GM21447 (cell line): Measurements from ENCODE around the gene MACROH2A2.
"Not testable (repeated sequence)": the region's sequence is repeated elsewhere in the genome, so short reads cannot be mapped to it uniquely, and the experiment has no call there.

Experiments
- ATAC-seq: cut with Tn5 transposase; IDR thresholded peaks from one replicate; pipeline ENCODE4 v1.9.1; 2021; ENCODE audit not compliant: unreplicated experiment

The MACROH2A2 gene

GRCh38 chr10:70147259-70147625, 94.6 kb downstream of the MACROH2A2 start:
- no peak for ATAC-seq

GRCh38 chr10:70148516-70148915, 95.9 kb downstream of the MACROH2A2 start:
- no peak for ATAC-seq

GRCh38 chr10:70155255-70155838, 102.7 kb downstream of the MACROH2A2 start:
- no peak for ATAC-seq

- ATAC-seq = no peak
Observed at GRCh38 chr10:70158113-70158512, 105.5 kb downstream of the MACROH2A2 start.

GRCh38 chr10:70159366-70159765, 106.7 kb downstream of the MACROH2A2 start:
- ATAC-seq = not testable (repeated sequence)

GRCh38 chr10:70160798-70161197, 108.2 kb downstream of the MACROH2A2 start:
- no peak for ATAC-seq
